Endothelial cell of umbilical vein (primary cell): ENCODE results near the gene TMEM18. TPM values are rescaled to one million over a fixed set of nuclear protein-coding genes. Genes with fewer than 3 reads are reported as not detected.

Source experiments
- BruUV-seq: library from RNA; stranded (reverse); fragments of 400-500 nt; replicated peaks from 2 replicates; lab custom pipeline; 2021; lab: Mats Ljungman, UMichigan
- CTCF ChIA-PET: fragments of 300-600, 350-600 bp; sonication (Branson Sonifier 250); formaldehyde crosslinking; loops from one replicate; lab custom pipeline; 2021; ENCODE audit warnings: antibody characterized with exemption, inconsistent platforms; lab: Charles Lee
- POLR2A ChIA-PET: fragments of 300-600, 350-600 bp; sonication (Branson Sonifier 250); formaldehyde crosslinking; loops from one replicate; lab custom pipeline; 2021; ENCODE audit warnings: antibody characterized with exemption, inconsistent platforms; lab: Charles Lee
- DNase-seq: peaks from one replicate; pipeline ENCODE4 v3.0.0-alpha.2; 2011; ENCODE audit warnings: low read depth, low spot score
- FAIRE-seq: peaks from 2 replicates; lab custom pipeline; 2011; peaks lifted over from hg19 to GRCh38; lab: Jason Lieb, UNC
- H2AFZ ChIP-seq: 2 replicates; pipeline ENCODE4 v1.6.0; 2012; ENCODE audit warnings: low read depth, low read length, control low read depth, inconsistent platforms
- H3K27ac ChIP-seq: 2 replicates; pipeline ENCODE4 v1.5.1; 2011; ENCODE audit warnings: low read depth, mild to moderate bottlenecking, control low read depth, low read length, moderate library complexity; ENCODE audit not compliant: insufficient read depth
- H3K27me3 ChIP-seq, 2 experiments: 2 replicates each; pipeline versions ENCODE4 v1.6.0 to v1.6.1; 2011; ENCODE audit warnings: low read length in 2 of 2, mixed read lengths in 1 of 2; ENCODE audit not compliant: control insufficient read depth in 2 of 2, insufficient read depth in 2 of 2
- H3K36me3 ChIP-seq, 2 experiments: 2 replicates in 1 of 2; 3 replicates in 1 of 2; pipeline ENCODE4 v1.5.1; 2011; ENCODE audit warnings: low read length in 2 of 2, mild to moderate bottlenecking in 1 of 2, moderate library complexity in 1 of 2; ENCODE audit not compliant: control insufficient read depth in 2 of 2, insufficient read depth in 2 of 2; ENCODE audit errors: extremely low read depth in 1 of 2
- H3K4me1 ChIP-seq: 3 replicates; pipeline ENCODE4 v1.5.1; 2011; ENCODE audit warnings: mild to moderate bottlenecking, low read length; ENCODE audit not compliant: control insufficient read depth, insufficient read depth; ENCODE audit errors: extremely low read depth
- H3K4me2 ChIP-seq: 2 replicates; pipeline ENCODE4 v1.6.1; 2011; ENCODE audit warnings: low read length, control low read depth, mixed read lengths; ENCODE audit not compliant: insufficient read depth
- H3K4me3 ChIP-seq, 3 experiments: fragments of 200-600 bp in 1 of 3; sonication (generic), shearing (Covaris generic) in 1 of 3; replicated peaks in 1 of 3; 2 replicates each; pipeline ENCODE4 v1.5.1; 2011 to 2016; ENCODE audit warnings: control low read depth in 3 of 3, low read length in 3 of 3, mild to moderate bottlenecking in 2 of 3, inconsistent platforms in 1 of 3, low read depth in 1 of 3, moderate library complexity in 1 of 3; ENCODE audit not compliant: insufficient read depth in 1 of 3
- H3K79me2 ChIP-seq: 2 replicates; pipeline ENCODE4 v1.6.0; 2012; ENCODE audit warnings: low read length, inconsistent platforms; ENCODE audit not compliant: control insufficient read depth, insufficient read depth
- H3K9ac ChIP-seq: replicated peaks from 2 replicates; pipeline ENCODE3; 2011; ENCODE audit warnings: low read length, control low read depth; ENCODE audit not compliant: insufficient read depth; ENCODE audit errors: extremely low read depth
- H3K9me1 ChIP-seq: replicated peaks from 3 replicates; pipeline ENCODE4 v1.6.0; 2011; ENCODE audit warnings: mild to moderate bottlenecking, low read length; ENCODE audit not compliant: control insufficient read depth, insufficient read depth; ENCODE audit errors: extremely low read depth
- H3K9me3 ChIP-seq: replicated peaks from 2 replicates; pipeline ENCODE4 v1.5.1; 2012; ENCODE audit warnings: low read length, inconsistent platforms; ENCODE audit not compliant: control insufficient read depth, insufficient read depth
- H4K20me1 ChIP-seq: replicated peaks from 2 replicates; pipeline ENCODE3; 2011; ENCODE audit warnings: mild to moderate bottlenecking, low read length; ENCODE audit not compliant: control insufficient read depth, insufficient read depth; ENCODE audit errors: extremely low read depth
- CTCF ChIP-seq, 2 donors: IDR thresholded peaks; 1 replicate in 1 of 2; 2 replicates in 1 of 2; pipeline ENCODE4 v1.5.1; 2011; ENCODE audit warnings: low read length in 2 of 2, mild to moderate bottlenecking in 2 of 2, moderate library complexity in 2 of 2, control low read depth in 1 of 2, inconsistent platforms in 1 of 2, low read depth in 1 of 2; ENCODE audit not compliant: insufficient read depth in 1 of 2; ENCODE audit errors: extremely low read depth in 1 of 2
- FOS ChIP-seq: IDR thresholded peaks from 2 replicates; pipeline ENCODE4 v1.6.1; 2011; ENCODE audit warnings: mild to moderate bottlenecking, low read length, moderate library complexity, borderline replicate concordance; ENCODE audit not compliant: insufficient read depth
- GATA2 ChIP-seq: IDR thresholded peaks from 2 replicates; pipeline ENCODE4 v1.7.0; 2011; ENCODE audit warnings: low read depth, mild to moderate bottlenecking, moderate library complexity, mixed read lengths, low read length; ENCODE audit not compliant: insufficient read length, insufficient read depth
- MAX ChIP-seq: IDR thresholded peaks from 2 replicates; pipeline ENCODE4 v1.6.1; 2011; ENCODE audit not compliant: insufficient read depth, insufficient read length
- POLR2A ChIP-seq: IDR thresholded peaks from 2 replicates; pipeline ENCODE4 v1.6.1; 2012; ENCODE audit warnings: low read depth, mild to moderate bottlenecking, control low read depth, low read length
- POLR2AphosphoS5 ChIP-seq: IDR thresholded peaks from 2 replicates; pipeline ENCODE4 v1.6.1; 2012; ENCODE audit warnings: low read depth, mild to moderate bottlenecking, control low read depth, low read length, moderate library complexity; ENCODE audit not compliant: insufficient read depth
- dilution Hi-C: fragments of 300-500 bp; cut with MboI; formaldehyde crosslinking; loops from one replicate; pipeline ENCODE4 v1.15.0; 2019; ENCODE audit warnings: low sequenced_read_pairs; ENCODE audit not compliant: extremely low pct_ligation_motif_present
- intact Hi-C: fragments of 100-400 bp; cut with micrococcal nuclease; formaldehyde crosslinking; loops from one replicate; pipeline ENCODE4 v1.10.0; 2022
- polyA plus RNA-seq, 4 experiments: library from polyadenylated mRNA; depleted of rRNA in 3 of 4; stranded (reverse) in 3 of 4; unstranded in 1 of 4; fragments of >200 nt; gene quantifications; 2 replicates each; pipeline versions ENCODE4 v1.2.1 to v1.2.3, GENCODE V29; 2011 to 2012; ENCODE audit warnings: missing spikeins in 1 of 4
- total RNA-seq: library from RNA; stranded (reverse); gene quantifications from 2 replicates; pipeline ENCODE4 v1.2.3, GENCODE V29; 2021

Gene TMEM18
- total and polyA plus RNA-seq, 2 donors (not counting 3 experiments of a cell fraction or from before 2014, with no cell fraction given) = 19.1 to 23.1 TPM

GRCh38 chr2:689237-689636 is 12.0 kb upstream of the TMEM18 start:
- no peaks in the 10 kb centered on the region for H3K36me3 ChIP-seq
- intact Hi-C loops = no loop called here
- TF ChIP-seq POLR2A (no peak), FOS (no peak), GATA2 (no peak), MAX (no peak), POLR2AphosphoS5 (no peak), CTCF (IDR thresholded peaks at IDR 0.05; ENCODE audit: extremely low read depth in 1 of 2, insufficient read depth in 1 of 2, low read depth in 1 of 2, low read length in 2 of 2) (no peak)
- H3K27me3 ChIP-seq = no peaks in the 10 kb centered on the region
- H3K4me3 ChIP-seq = no peak overlapping the region
- FAIRE-seq (no peak), DNase-seq (no peak)
- H3K79me2 ChIP-seq = no peaks in the 10 kb centered on the region
- no peaks in the 10 kb centered on the region for H3K4me1 ChIP-seq
- ChIA-PET CTCF (no interaction called here), POLR2A (no interaction called here)
- no peak overlapping the region for H3K9ac ChIP-seq
- no peaks in the 10 kb centered on the region for H4K20me1 ChIP-seq
- no peak overlapping the region for H3K4me2 ChIP-seq
- no peaks in the 10 kb centered on the region for H3K9me1 ChIP-seq
- H2AFZ ChIP-seq = no peak overlapping the region
- dilution Hi-C loops = no loop called here
- BruUV-seq = no TSS peak
- no peak overlapping the region for H3K27ac ChIP-seq
- no peaks in the 10 kb centered on the region for H3K9me3 ChIP-seq
